NCI-H1694 (cell line): ENCODE data around the gene FAM181A.

Experiments used
- DNase-seq: peaks from one replicate; lab custom pipeline; 2025; lab: John Stamatoyannopoulos, UW

Gene FAM181A

DNA sequence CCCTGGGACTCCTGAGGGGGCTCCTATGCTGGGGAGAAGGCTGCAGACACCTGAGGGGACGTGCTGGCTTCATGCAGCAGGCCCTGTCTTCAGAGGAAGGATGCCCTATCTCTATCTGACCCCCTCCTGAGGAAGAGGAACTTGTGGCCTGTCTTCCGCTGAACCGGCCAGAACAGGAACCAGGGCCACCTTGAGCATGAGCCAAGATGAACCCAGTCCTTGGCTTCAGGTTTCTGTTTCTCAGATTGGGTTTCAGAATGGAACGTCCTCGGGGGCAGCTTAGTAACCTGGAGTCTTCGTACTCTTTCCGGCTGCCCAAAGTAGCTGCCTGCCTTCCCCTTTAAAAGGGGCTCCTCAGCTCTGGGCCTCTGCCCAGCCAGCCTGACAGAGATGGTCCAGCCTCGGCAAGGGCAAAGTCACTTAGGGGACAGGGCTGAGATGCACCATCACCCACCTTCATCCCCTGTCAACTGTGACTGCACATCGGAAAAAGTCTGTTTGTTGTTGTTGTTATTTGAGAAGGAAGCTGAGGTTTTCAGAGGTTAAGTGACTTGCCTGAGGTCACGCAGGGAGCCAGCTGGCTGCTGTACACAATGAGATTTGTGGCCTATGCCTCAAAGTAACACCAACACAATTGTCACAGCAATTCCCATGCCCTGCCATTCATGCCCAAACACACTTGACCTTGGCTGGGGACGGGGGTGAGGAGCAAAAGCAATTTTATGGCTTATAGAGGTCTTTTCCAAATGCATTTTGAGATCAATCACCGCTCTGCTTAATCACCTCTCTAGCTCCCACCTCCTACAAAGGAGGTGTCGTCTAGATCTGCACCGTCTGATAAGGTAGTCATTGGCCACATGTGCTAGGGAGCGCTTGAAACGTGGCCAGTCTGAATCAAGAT, 35.8 kb downstream of the FAM181A start:
- DNase-seq, result no peak

DNA sequence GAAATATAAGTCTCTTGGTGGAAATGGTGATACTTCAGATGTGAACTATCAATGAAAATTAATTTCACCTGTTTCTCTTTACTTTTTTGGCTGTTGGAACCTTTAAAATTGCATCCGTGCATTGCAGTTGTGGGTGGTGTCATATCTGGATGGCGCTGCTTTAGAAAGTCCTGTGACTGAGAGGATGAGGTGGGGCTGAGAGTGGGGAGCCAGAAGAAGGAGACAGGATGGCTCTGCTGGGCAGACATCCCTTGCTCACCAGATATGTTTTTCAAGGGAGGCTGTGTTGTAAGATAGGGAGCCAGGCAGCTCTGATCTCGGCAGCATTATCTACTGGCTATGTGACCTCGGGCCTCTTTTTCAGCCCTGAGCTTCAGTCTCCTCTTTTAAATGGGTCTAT, 36.5 kb downstream of the FAM181A start:
- no peak for DNase-seq

DNA sequence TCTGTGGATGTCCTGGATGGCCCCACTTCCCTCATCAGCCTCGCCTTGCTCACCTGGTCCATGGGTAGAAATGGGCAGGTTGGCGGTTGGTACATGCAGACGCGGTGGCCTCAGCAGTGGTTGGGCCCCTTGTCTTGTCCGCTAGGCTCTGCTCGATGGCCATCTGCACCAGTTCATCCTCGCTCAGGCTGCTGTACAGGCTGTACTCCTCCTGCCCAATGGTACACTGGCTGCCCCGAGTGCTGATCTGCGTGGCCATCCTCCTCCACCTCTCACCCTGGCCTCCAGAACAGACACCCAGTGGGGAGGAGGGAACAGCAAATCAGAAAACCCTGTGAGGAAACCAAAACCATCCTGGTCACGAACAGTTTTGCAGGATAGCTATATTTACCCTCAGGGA, 37.1 kb downstream of the FAM181A start:
- no peak for DNase-seq

DNA sequence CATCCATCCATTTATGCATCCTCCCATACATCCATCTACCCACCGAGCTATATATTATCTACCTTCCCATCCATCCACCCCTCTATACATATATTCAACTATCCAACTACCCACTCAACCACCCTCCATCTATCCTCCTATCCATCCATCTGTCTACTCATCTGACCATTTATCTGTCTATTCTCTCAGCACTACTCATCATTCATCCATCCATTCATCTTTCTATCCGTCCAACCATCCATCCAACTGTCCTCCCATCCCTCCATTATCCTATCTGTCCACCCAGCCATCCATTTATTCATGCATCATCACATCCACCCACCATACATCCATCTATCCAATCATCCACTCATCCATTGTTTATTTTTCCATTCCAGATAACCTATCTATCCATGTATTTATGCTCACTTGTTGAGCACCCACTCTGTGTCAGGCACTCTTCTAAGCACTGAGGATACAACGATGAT, 37.7 kb downstream of the FAM181A start:
- DNase-seq, result no peak

DNA sequence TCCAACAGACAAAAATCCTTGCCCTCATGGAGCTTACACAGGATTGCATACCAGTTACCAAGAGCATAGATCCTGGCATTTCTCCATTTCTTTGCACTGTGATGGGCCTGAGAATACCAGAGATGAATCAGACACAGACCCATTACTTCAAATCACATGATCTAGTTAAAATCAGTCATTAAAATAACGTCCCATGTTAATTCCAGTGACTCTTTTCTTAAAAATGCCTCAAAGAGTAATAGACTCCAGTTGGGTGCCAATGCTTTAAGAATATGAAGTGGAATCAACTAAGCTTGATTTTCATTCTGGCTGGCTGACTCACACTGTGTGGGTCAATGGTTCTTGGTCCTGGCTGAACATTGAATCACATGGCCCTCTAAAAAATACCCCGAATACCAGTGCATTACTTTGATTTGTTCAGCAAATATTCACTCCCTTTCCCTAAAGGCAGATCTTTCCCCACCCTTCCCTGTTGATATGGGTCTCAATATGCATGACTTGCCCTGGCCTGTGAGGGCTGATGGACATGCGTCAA, 38.2 kb downstream of the FAM181A start:
- DNase-seq, result no peak

DNA sequence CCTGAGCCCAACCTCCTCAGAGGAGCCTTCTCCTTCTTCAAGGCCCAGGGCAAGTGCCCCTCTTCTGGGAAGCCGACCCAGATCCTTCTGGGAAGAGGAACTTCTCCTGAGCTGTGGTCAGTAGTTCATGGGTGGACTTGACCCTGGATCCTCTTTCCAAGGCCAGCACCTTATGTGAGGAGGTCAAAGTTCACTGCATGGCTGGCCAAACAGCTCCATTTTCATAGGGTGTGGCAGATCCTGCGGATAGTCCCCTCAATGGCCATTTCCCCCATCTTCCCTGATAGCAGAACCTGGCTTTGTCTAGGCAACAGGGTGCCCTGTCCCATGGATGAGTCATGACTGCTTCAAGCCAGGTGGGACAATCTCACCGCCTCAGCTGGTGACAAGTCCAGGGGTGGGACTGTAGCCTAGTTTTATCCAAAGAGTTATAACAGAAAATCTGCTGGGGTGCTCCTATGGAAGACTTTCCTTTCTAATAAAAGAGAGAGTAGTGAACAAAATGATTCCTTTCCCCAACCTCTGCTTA, 38.9 kb downstream of the FAM181A start:
- no peak for DNase-seq

DNA sequence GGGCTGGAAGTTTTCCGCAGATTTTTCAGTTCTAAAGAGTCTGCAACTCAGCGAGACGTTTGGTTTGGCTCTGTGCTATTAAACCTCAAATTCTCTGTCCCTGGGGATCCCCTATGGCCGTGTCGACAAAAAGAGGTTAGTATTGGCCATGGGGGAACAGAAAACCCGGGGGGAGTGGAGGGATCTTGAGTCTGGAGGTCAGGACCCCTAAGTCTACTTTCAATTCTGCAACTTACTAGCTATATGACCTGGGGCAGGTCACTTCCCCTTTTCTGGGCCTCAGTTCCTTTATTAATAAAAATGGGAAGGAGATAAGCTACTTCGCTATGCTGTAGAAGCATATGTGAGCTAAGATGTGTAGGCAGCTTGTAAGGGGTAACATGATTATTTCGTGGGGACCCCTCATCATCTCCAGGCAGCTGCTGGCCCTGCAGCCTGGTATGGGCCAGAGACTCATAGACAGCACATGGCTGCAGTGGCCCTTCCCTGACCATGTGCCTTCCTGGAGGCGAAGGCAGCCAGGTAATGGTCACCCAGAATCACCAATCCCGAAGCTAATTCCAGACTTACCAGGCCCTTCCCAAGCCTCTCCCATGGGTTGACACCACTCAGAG, 40.6 kb downstream of the FAM181A start:
- DNase-seq, result no peak

DNA sequence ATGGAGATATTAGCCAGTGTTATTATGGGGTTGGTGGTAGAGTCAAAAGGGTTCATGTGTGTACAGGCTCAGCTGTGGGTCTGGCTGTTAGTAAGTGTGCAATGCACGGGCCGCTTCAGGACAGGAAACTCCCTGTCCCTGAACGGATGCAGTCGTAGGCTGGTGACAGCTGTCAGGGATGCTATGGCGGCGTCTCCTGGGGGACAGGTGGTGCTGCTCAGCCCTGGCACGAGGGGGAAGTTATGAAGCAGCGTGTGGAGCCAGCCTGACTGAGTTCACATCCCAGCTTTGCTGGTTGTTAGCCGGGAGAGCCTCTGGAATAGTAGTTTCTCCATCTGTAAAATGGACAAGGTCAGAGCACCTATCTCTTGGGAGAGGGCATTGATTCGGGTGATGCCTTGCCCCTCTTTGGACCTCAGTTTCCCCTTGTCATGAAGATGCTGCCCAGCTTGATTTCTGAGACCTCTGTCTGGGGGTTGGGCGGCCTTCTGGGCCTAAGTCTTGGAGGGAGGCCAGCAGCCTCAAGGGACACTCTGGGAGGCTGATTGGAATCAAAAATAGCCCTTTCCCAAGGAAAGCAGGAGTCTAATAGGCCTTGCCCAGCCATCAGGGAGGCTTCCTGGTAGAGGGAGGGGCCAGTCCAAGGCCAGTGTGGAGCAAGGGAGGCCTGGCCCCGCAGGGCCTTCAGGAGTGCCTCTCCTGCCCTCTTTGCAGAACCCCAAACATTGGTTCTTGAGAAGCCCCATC, 42.1 kb downstream of the FAM181A start:
- DNase-seq, result peak; percentile 90

DNA sequence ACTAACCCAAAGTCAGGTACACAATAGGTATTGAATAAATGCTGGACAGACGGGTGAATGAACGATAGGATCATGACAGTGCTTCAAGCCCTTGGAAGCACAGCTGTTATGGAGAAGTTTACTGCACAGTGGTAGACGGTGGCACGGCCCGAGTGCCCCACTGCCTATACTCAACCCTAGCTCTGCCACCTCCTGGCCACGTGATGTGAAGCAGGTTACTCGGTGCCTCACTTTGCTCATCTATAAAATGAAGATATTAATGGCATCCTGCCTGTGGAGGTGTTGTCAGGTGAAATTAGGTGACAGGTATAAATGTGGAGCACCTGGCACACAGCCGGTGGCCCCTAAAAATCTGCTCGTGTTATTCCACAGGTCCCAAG, 43.4 kb downstream of the FAM181A start:
- DNase-seq, result peak; percentile 81

DNA sequence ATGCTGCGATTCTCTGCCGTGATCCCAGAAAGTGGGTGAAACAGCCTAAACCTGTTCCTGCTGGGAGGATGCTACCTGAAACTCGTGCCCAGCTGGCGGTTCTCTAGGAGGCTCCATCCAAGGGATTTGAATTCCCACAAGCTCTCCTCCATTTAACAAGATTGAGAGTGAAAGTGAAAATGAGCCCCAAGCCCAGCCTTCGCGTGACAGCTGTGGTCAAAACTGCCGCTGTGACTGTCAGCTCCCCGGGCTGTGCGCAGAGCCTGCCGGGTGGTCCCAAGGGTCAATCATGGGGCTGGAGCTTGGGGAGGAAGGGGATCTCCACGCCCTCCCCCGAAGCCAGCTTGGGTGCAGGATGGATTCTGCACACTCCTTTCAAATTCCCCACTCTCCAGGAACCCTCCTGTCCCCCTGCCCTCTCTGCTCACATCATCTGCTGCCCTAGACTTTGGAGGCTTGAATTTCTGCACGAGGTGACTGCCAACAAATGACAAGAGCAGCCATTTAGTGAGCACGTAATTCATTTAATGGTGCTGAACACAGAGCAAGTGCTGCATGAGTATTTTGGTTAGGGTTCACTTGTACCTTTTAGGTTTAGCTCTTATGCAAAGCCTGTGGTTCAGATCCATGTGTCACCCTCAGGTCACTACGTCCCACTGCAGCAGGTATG, 44.0 kb downstream of the FAM181A start:
- DNase-seq, result peak; percentile 42

DNA sequence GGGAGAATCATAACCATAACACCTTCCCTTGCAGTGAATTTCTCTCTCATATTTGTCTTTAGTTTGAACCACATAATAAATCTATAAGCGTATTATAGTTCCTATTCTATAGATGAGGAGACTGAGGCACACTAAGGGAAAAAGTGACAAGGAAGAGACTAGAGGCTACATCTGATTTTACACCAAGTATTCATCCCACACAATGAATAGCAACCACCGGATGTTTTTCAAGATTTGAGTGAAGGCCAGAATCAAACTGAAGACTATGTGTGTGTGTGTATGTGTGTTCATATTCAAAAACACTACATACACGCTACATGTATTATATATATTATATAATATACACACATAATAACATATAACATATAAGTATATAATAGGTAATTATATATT, 44.5 kb downstream of the FAM181A start:
- DNase-seq, result no peak

DNA sequence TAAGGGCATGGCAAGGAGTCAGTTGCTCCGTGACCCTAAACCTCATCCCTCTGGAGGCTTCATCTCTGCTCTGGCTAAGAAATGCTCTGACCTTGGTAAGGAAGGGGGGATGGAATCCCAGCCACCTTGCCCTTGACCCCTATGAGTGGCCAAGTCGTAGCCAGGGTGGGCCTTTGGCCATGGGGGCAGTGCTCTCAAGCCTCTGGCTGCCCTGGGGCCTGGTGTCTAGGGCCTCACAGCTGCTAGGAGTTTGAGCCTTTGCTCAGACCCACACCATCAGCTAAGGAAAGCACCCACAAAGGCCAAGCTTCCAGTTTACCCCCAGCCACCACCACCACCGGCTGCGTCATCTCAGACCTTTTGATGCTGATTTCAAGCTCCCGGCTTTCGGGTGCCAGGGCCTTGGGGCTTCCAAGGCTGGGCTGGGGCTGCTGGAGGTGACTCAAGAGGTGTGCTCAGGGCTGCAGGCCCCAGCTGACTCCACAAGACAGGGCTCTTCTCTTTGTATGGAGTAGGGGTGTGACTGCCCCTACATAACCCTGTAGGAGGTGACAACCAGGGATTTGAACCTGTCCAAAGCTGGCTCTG, 45.6 kb downstream of the FAM181A start:
- DNase-seq, result no peak

DNA sequence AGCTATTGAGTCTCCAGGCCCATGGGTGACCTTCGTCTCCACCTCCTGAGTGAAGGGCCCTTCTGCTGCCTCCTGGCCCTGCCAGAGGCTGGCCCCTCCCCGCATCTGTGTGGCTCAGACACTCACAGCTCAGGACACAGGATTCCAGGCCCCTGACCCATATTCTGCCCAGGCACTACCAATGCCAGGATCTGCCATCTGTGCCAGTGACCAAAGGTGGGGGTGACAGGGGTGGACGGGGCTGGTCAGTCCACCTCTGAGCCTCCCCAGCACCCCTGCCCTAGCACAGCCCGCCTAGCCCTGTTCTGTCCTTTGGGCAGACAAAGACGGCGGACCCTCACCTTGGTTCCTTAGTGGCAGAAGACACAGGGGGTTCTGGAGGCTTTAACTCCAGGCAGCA, 46.5 kb downstream of the FAM181A start:
- DNase-seq, result no peak

DNA sequence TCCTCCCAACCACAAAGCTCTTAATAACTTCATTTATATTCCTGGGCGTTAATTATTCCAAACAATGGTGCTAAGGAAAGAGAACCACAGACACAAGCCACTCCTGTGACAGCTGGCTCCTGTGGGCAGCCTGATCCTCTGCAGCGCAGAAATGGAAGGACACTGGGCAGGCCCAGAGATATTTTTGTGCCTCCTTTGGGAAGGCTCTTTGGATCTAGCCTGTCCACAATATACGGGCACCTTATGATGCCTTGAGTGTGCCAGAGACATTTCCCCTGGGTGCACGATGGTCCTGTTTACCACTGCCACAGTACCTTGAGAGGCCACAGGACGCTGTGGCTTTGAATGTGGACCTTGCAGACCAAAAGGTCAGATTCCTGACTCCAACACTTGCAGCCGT, 47.2 kb downstream of the FAM181A start:
- DNase-seq, result no peak

DNA sequence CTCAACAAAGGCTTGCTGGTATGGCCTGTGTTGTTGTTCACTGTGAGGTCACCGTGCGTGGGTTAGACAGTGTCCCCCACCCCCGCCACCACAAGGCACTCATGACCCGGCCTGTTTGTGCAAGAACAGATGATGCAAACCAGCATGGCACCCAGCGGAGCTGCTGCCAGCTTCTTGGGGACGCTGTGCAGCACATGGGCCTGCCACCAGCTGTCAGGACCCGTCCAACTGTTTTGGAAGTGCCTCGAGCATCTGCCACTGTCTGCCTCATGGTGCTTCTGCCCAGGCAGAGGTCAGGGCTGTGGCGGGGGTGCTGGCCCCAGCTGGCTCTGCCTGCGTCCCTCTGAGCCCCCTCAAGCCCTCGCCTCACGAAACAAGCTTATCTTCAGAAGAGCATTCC, 47.7 kb downstream of the FAM181A start:
- peak; percentile 95 for DNase-seq

DNA sequence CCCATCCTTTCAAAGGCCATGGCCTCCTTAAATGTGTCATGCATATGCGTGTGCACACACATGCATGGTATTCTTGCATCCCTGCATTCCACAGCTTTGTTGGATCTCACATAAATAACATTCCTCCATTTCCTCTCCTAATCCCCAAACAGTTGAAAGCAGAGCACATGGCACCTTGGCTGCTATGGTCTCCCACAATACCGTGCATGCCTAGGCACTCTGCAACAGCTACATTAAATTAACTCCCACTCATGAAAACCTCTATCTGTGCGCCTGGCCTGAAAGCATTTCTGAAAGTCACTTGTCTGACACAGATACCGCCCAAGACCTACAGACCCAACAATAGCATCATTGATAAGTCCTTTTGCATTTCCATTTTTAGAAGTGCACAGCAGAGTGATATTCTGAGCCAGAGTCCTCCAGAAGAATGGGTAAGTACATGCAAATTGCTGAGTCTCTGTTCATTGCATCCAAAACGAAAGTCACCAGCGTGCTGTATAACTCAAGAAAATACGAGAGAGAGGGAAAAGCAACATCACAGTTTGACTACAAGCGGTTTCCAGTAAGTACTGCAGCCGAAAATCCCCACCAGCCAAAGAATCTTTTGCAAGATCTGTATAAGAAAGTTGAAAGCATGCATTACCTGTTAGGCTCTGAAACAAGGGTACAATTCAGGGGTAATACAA, 48.8 kb downstream of the FAM181A start:
- no peak for DNase-seq

DNA sequence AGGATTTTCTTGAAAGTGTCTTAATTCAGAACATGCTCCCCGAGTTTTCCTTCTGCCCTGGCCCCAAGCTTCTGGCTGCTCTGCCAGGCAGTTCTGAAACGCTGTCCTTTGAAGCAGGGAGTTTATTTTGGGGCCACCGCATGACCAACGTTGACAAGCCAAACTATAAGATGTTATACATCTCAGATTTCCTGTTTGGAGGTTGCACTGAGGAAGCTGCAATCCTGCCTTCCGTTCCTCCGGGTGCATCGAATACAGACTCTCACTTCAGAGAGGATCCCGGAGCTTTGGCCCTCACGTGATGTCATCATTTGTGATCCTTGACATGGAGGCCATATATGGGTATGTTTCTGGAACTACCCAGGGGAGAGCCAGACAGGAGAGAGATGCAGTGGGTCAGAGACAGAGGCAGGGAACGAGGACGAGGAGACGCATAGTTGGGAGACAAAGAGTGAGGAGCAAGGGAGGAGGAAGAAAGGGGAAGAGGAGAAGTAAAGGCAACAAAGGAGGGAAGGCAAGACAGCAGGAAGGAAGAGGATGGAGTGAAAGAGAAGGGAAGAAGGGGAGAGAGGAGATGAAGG, 49.4 kb downstream of the FAM181A start, which contains the start of gene ASB2:
ASB2 (minus strand) TSS at position 94 of the 581 bp plus-strand sequence. CDS start 12,031 bp downstream, outside the sequence.
- DNase-seq, result no peak

DNA sequence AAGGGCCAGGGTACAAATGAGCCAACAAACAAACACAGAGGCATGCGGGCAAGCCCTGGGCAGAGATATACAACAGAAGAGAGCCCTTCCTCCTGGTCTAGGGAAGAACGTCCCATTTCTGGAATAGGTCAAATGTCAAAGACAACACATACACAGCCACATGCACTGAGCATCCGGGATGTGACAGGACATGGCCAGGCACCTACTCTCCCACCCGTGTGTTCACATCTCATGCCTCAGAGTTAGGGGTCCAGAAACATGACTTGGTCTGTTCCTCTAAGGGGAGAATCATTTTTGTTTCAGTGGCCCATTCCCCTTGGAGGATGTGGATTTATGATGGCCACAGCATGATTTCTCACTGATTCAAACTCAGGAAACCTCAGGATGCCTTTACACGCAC, 50.0 kb downstream of the FAM181A start:
- DNase-seq, result no peak

DNA sequence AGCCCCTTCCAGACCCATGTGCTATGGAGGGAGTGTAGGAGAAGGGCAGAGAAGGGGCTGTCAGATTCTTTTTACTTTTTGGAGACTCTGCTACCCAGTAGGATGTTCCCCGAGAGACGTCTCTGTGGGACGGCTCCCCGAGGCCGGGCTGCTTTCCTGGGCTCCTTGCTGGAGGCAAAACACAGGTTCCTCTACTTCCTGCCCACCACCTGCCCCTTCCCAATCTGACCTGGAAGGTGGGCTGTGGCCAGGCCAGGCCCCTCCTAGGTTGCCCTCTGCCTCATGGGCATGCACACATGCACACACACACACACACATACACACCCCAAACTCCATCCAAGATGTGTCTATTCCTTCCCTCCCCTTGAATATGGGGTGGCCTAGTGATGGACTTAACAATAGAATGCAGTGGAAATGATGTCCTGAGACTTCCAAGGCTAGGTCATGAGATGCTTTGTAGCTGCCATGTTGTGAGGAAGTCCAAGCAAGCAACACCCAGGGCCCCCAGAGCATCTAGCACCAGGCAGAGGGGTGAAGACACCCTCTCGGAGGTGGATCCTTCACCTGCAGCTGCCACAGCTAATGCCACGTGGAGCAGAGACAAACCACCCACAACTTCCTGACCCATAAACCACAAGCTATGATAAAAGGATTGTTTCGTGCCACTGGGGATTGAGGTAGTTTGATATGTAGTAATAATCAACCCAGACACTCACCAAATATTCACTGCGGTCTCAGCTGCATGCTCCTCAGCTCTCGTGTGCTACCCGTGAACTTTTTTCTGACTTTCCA, 50.8 kb downstream of the FAM181A start:
- no peak for DNase-seq
